GM12875 (cell line): ENCODE results near the gene ADGRV1.
A peak's percentile ranks its signal among the peaks of the same experiment; 100 is the strongest.

ENCODE experiments used
- H3K4me3 ChIP-seq: one replicate; pipeline ENCODE4 v1.5.1; 2011; ENCODE audit warnings: low read depth, low read length, control low read depth
- TF ChIP-seq, protein P1 (sequence below): IDR thresholded peaks from 2 replicates; pipeline ENCODE4 v1.5.1; 2011; ENCODE audit warnings: low read depth, mild to moderate bottlenecking, control low read depth, inconsistent platforms, low read length, moderate library complexity, borderline replicate concordance; ENCODE audit not compliant: insufficient read depth

The ADGRV1 gene

DNA sequence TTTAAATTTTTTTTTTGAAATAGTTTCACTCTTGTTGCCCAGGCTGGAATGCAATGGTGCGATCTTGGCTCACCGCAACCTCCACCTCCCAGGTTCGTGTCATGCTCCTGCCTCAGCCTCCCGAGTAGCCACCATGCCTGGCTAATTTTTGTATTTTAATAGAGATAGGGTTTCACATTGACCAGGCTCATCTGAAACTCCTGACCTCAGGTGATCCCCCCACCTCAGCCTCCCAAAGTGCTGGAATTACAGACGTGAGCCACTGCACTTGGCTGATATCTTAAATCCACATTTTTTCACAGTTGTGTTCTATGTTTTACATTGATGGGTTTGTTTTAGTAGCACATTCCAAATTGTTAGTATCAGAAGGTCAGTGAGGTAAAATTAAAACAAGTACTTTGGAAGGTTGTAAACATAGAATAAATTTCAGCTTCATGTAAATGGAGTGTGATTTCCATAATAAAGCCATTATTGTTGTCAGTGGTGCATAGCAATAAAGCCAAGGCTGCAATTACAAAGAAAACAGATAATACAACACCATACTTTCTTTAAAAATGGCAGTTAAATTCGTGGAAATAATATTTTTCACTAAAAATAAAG lies 537.3 kb downstream of the ADGRV1 start:
- TF ChIP-seq, protein P1, sequence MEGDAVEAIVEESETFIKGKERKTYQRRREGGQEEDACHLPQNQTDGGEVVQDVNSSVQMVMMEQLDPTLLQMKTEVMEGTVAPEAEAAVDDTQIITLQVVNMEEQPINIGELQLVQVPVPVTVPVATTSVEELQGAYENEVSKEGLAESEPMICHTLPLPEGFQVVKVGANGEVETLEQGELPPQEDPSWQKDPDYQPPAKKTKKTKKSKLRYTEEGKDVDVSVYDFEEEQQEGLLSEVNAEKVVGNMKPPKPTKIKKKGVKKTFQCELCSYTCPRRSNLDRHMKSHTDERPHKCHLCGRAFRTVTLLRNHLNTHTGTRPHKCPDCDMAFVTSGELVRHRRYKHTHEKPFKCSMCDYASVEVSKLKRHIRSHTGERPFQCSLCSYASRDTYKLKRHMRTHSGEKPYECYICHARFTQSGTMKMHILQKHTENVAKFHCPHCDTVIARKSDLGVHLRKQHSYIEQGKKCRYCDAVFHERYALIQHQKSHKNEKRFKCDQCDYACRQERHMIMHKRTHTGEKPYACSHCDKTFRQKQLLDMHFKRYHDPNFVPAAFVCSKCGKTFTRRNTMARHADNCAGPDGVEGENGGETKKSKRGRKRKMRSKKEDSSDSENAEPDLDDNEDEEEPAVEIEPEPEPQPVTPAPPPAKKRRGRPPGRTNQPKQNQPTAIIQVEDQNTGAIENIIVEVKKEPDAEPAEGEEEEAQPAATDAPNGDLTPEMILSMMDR, result no peak
- H3K4me3 ChIP-seq, result no peak overlapping the region

- TF ChIP-seq, protein P1, result no peak
- H3K4me3 ChIP-seq, result no peak overlapping the region
These were observed 539.9 kb downstream of the ADGRV1 start for GRCh38 chr5:91098541-91098940.

GRCh38 chr5:91101600-91102379 lies 543.2 kb downstream of the ADGRV1 start:
- TF ChIP-seq, protein P1, result peak; percentile 68
- H3K4me3 ChIP-seq, result no peak overlapping the region

DNA sequence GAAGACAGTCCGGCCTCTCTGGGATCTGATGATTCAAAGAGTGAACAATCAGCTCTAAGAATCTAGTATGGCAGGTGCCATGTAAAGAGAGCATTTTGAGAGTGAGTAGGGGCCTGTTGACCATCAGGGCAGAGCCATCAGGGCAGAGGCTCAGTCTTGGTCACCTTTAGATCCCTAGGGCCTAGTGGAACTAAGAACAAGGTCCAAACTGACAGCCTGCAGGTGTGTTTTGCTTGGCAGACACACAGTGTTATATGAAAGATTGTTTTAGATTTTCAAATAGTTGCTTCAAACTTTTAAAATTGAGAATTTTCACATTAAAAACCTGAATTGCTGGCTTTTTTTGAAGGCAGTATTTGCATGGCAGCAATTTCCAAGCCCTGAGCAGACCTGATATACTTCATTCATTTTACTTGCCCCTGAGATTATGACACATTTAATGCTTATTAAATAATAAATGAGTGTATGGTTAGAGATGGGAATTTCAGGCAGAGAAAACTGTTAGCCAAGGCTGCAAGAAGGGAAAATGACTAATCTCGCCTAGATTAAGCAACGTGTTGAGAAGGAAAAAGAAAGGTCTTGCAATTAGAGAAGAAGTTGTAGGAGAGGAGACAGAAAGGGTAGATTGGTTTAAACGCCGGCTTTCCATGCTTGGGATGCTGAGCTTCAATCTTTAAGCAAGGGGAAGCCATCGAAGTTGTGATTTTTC lies 544.9 kb downstream of the ADGRV1 start:
- TF ChIP-seq, protein P1, result no peak
- H3K4me3 ChIP-seq, result no peak overlapping the region

- TF ChIP-seq, protein P1, result no peak
- H3K4me3 ChIP-seq, result no peak overlapping the region
These were observed 545.5 kb downstream of the ADGRV1 start for GRCh38 chr5:91104062-91104448.

DNA sequence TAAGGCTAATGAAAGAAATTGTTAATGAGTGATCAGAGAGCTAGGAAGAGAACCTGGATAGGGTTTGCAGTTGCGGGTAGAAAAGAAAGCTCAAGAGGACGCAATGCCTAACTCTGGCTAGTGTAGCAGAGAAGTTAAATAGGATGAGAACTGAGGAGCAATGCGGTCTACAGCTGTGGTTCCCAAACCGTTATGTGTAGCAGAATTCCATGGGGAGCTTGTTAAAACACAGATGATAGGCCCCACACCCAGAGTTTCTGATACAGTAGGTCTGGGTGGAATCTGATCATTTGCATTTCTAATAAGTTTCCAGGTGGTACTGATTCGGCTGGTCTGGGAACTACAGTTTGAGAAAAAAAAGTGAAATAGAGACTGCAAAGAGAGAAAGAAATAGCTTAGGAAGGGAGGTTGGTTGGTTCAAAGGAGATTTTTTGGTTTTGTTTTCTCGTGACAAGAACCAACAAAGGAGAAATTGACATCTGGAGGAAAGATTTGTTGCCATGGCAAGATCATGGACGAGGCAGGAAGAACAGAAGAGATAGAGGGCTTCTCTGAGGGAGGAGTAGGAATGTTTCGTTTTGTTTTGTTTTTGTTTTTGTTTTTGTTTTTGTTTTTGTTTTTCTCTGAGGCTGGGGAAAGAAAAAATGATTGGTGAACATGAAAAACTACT lies 548.4 kb downstream of the ADGRV1 start:
- H3K4me3 ChIP-seq, result no peak overlapping the region
- TF ChIP-seq, protein P1, result no peak
